Adrenal gland (tissue), 5 donors: ENCODE results near the gene CEPT1.

Source experiments
- POLR2A ChIP-seq, 2 donors: fragments of 450-650 bp; IDR thresholded peaks; one replicate each; pipeline ENCODE4 v1.6.1; 2017; ENCODE audit warnings: antibody characterized with exemption in 2 of 2, mild to moderate bottlenecking in 2 of 2, moderate library complexity in 1 of 2
- TF ChIP-seq, protein P1 (sequence below), 6 experiments: fragments of 450-650 bp in 4 of 6; fragments of 200-600 bp in 2 of 6; sonication (generic) in 1 of 6; IDR thresholded peaks; 1 replicate in 5 of 6; 2 replicates in 1 of 6; pipeline versions ENCODE4 v1.5.1 to v1.8.0; 2016 to 2021; ENCODE audit warnings: antibody characterized with exemption in 6 of 6, mild to moderate bottlenecking in 2 of 6, moderate library complexity in 1 of 6
- donor health status: DM: no; HTN: no; CAD: no.

DNA sequence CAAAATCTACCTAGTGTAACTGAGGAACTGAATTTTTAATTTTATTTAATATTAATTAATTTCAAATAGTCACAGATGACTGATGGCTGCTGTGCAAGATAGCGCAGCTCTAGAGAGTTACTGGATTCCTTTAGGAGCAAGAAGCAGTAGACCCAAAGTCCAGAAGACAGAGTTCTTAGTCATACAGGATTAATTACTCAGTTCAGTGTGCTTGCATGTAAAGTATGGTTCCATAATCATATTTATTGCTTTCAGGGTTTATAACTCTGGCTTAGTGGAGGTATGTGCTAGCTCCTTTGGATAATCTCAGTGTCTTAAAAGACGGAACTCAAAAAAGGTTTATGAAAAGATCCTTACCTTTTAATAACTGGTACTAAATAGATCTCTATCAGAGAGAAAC lies 17.4 kb downstream of the CEPT1 start:
- TF ChIP-seq, protein P1, sequence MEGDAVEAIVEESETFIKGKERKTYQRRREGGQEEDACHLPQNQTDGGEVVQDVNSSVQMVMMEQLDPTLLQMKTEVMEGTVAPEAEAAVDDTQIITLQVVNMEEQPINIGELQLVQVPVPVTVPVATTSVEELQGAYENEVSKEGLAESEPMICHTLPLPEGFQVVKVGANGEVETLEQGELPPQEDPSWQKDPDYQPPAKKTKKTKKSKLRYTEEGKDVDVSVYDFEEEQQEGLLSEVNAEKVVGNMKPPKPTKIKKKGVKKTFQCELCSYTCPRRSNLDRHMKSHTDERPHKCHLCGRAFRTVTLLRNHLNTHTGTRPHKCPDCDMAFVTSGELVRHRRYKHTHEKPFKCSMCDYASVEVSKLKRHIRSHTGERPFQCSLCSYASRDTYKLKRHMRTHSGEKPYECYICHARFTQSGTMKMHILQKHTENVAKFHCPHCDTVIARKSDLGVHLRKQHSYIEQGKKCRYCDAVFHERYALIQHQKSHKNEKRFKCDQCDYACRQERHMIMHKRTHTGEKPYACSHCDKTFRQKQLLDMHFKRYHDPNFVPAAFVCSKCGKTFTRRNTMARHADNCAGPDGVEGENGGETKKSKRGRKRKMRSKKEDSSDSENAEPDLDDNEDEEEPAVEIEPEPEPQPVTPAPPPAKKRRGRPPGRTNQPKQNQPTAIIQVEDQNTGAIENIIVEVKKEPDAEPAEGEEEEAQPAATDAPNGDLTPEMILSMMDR (IDR thresholded peaks at IDR 0.05): no peak
- TF ChIP-seq POLR2A (IDR thresholded peaks at IDR 0.05): no peak
